ENCODE data around the gene KIF26B. TPM values are rescaled to one million over a fixed set of nuclear protein-coding genes. Genes with fewer than 3 reads are reported as not detected.
"Not testable (repeated sequence)": the region's sequence is repeated elsewhere in the genome, so short reads cannot be mapped to it uniquely, and the experiment has no call there.

The KIF26B gene
- total and polyA plus RNA-seq, 8 donors = 0.15 to 3.2 (median 0.89) TPM; not detected in 1

GRCh38 chr1:245353915-245354775 lies 199.4 kb downstream of the KIF26B start:
- H3K36me3 ChIP-seq = no peaks in the 10 kb centered on the region
- WGBS, 5 donors = 90 to 94% (median 92%) methylated on average over 18 to 19 of the region's 19 CpGs
- no peaks in the 10 kb centered on the region for H3K9me3 ChIP-seq
- intact Hi-C loops (cut with DNase I; ENCODE audit: low total_unique reads) = no loop called here
- no peak for TF ChIP-seq EP300 (IDR thresholded peaks at IDR 0.05)
- TF ChIP-seq POLR2AphosphoS5 (IDR thresholded peaks at IDR 0.05) = no peak
- no peak for TF ChIP-seq POLR2A (IDR thresholded peaks at IDR 0.05)
- no peak for TF ChIP-seq CTCF (IDR thresholded peaks at IDR 0.05)
- H3K4me1 ChIP-seq = no peaks in the 10 kb centered on the region
- no peak overlapping the region for H3K27ac ChIP-seq
- no peak for DNase-seq
- no peaks in the 10 kb centered on the region for H3K27me3 ChIP-seq
- no peak overlapping the region for H3K4me3 ChIP-seq

DNA sequence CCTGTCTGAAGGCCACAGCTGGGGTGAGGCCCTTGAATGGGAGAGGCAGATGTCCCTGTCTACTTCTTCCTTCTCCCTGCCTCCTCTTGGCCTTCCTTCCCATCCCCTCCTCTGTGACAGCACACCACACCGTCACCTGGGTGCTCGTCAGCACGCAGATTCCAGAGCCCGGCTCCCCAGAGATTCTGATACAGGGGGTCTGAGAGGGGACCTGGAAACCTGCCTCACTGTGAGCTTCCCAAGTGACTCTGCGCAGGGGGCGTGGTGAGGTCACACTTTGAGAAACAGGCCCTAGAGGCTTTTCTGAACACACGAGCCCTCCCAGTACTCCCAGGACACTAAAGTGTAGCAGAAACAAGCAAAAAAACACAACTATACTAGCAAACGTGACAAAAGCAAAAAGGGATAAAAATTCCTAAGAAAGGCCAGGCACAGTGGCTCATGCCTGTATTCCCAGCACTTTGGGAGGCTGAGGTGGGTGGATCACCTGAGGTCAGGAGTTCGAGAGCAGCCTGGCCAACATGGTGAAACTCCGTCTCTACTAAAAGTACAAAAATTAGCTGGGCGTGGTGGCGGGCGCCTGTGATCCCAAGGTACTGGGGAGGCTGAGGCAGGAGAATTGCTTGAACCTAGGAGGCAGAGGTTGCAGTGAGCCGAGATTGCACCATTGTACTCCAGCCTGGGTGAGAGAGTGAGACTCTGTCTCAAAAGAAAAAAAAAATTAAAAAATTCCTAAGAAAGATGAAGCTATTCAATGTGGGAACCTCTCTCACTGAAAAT lies 201.3 kb downstream of the KIF26B start:
- not testable (repeated sequence) for DNase-seq

GRCh38 chr1:245356891-245357585 lies 202.3 kb downstream of the KIF26B start:
- Histone ChIP-seq H3K27me3 (no peaks in the 10 kb centered on the region), H3K36me3 (no peaks in the 10 kb centered on the region), H3K27ac (no peak overlapping the region), H3K4me1 (no peaks in the 10 kb centered on the region), H3K4me3 (no peak overlapping the region), H3K9me3 (no peaks in the 10 kb centered on the region)
- 80 to 88% (median 86%) methylated on average over 10 of the region's 10 CpGs for WGBS, 5 donors
- DNase-seq = no peak
- no peak for TF ChIP-seq EP300 (IDR thresholded peaks at IDR 0.05)
- no peak for TF ChIP-seq POLR2A (IDR thresholded peaks at IDR 0.05)
- TF ChIP-seq POLR2AphosphoS5 (IDR thresholded peaks at IDR 0.05) = no peak
- no peak for TF ChIP-seq CTCF (IDR thresholded peaks at IDR 0.05)
- intact Hi-C loops (cut with DNase I; ENCODE audit: low total_unique reads) = no loop called here

More for the DNA sequence above, 201.3 kb downstream of the KIF26B start:
- H3K27ac ChIP-seq; H3K4me1 ChIP-seq; H3K4me3 ChIP-seq; H3K36me3 ChIP-seq; H3K9me3 ChIP-seq; H3K27me3 ChIP-seq; intact Hi-C loops (cut with DNase I; ENCODE audit: low total_unique reads): not testable (repeated sequence)
- WGBS, 5 donors = 84 to 95% (median 93%) methylated on average over 14 of the region's 14 CpGs

- H3K9me3 ChIP-seq; intact Hi-C loops (cut with DNase I; ENCODE audit: low total_unique reads); H3K36me3 ChIP-seq; H3K27me3 ChIP-seq; H3K27ac ChIP-seq; H3K4me1 ChIP-seq; H3K4me3 ChIP-seq; DNase-seq: not testable (repeated sequence)
- 91 to 95% (median 94%) methylated on average over 12 of the region's 12 CpGs for WGBS, 5 donors
These were observed 204.4 kb downstream of the KIF26B start for GRCh38 chr1:245359101-245359680.

GRCh38 chr1:245361065-245361464 lies 206.3 kb downstream of the KIF26B start:
- intact Hi-C loops (cut with DNase I; ENCODE audit: low total_unique reads) = no loop called here
- Histone ChIP-seq H3K27ac (no peak overlapping the region), H3K9me3 (no peaks in the 10 kb centered on the region), H3K4me1 (no peaks in the 10 kb centered on the region), H3K4me3 (no peak overlapping the region), H3K36me3 (no peaks in the 10 kb centered on the region), H3K27me3 (no peaks in the 10 kb centered on the region)
- TF ChIP-seq POLR2AphosphoS5 (IDR thresholded peaks at IDR 0.05) = no peak
- TF ChIP-seq POLR2A (IDR thresholded peaks at IDR 0.05) = no peak
- no peak for TF ChIP-seq EP300 (IDR thresholded peaks at IDR 0.05)
- 78 to 94% (median 85%) methylated on average over 11 of the region's 11 CpGs for WGBS, 5 donors
- no peak for DNase-seq

Measured in stomach (tissue), 9 donors.